ENCODE data around the gene CTTNBP2NL.
A peak's percentile ranks its signal among the peaks of the same experiment; 100 is the strongest.

The CTTNBP2NL gene

DNA sequence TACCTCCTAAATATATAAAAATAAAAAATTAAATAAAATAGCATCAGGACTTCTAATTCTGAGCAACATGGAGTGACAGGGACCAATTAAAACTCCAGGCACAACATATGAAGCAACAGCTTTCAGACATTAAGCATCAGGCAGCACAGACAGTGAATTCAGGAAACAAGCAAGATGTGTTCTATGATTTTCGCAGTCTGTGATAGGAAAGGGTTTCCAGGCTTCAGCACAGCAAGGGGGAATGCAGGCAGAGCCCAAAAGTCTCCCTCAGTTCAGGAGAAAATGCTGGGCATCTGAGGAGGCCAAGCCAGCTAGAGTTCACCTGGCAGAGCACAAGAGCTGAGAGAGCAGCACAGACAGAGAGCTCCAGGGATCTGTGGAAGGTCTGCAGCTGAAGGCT is 22.2 kb upstream of the CTTNBP2NL start:
- no peak overlapping the region for H3K4me3 ChIP-seq (ENCODE audit: low read length)
- TF ChIP-seq, protein P1, sequence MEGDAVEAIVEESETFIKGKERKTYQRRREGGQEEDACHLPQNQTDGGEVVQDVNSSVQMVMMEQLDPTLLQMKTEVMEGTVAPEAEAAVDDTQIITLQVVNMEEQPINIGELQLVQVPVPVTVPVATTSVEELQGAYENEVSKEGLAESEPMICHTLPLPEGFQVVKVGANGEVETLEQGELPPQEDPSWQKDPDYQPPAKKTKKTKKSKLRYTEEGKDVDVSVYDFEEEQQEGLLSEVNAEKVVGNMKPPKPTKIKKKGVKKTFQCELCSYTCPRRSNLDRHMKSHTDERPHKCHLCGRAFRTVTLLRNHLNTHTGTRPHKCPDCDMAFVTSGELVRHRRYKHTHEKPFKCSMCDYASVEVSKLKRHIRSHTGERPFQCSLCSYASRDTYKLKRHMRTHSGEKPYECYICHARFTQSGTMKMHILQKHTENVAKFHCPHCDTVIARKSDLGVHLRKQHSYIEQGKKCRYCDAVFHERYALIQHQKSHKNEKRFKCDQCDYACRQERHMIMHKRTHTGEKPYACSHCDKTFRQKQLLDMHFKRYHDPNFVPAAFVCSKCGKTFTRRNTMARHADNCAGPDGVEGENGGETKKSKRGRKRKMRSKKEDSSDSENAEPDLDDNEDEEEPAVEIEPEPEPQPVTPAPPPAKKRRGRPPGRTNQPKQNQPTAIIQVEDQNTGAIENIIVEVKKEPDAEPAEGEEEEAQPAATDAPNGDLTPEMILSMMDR (IDR thresholded peaks at IDR 0.05; ENCODE audit: insufficient read depth, low read depth, low read length, missing control alignments) = no peak
- DNase-seq (ENCODE audit: low read depth) = no peak

DNA sequence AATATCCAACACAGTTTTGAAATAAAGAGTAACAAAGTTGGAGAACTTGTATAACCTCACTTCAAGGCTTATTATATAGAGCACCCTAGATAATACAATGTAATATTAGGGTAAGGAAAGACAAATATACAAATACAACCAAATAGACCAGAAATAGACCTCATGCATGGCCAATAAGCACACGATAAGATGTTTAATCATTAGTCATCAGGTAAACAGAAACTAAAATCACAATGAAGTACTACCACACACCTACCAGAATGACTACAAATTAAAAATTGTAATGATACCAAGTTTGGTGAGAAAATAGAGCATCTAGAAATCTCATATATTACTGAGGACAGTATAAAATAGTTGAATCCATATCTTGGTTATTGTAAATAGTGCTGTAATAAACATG is 20.3 kb upstream of the CTTNBP2NL start:
- DNase-seq (ENCODE audit: low read depth) = peak; percentile 24
- TF ChIP-seq, protein P1 (IDR thresholded peaks at IDR 0.05; ENCODE audit: insufficient read depth, low read depth, low read length, missing control alignments) = no peak
- no peak overlapping the region for H3K4me3 ChIP-seq (ENCODE audit: low read length)

DNA sequence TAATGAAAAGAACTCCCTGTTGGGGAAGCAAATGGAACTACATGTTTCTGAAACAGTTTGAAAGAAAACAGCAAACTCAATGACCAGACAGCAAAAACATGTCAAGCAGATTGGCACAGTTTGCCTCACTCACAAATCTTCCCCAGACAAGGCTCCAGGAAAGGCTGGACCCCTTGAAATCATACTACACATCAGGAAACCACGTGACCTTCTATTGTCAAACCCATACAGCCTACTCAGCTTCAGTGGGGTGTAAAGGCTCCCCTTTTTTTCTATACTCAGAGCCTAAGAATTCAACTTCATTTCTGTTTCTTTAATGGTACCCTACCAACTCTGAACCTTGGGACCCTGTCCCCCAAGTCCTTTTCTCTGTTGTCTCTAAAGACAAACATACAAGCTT is 15.7 kb upstream of the CTTNBP2NL start:
- TF ChIP-seq, protein P1 (IDR thresholded peaks at IDR 0.05; ENCODE audit: insufficient read depth, low read depth, low read length, missing control alignments) = no peak
- H3K4me3 ChIP-seq (ENCODE audit: low read length) = no peak overlapping the region
- DNase-seq (ENCODE audit: low read depth) = no peak

DNA sequence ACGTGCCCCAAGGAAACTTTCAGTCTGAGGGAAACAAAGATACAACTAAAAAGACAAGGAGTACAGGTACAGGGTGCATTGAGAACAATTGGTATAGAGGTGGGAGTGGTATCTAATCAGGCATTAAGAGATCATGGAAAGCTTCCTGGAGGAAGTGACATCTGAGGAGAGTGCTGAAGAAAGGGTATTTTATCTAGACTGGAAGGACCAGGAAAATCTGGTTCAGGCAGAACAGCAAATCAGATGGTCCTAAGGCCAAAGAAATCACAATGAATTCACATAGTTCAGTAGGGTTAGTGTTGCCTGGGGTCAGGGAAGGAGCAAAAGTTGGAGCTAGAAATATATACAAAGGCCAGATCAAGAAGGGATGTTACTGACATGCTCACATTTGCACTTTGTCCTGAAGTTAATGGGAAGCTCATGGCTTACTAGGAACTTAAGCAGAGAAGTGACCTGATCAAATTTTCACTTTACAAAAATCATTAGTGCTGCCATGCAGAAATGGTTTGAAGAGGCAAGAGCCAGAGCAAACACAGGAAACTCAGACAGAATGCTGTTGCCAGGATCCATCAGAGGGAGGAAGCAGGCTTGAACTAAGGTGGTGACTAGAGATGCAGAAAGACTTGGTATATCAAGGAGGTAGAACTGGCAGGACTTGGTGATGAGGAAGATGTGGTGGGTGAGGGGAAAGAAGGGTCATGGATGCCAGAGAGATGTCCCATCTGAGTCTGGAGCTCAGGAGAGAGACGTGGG is 14.5 kb upstream of the CTTNBP2NL start:
- H3K4me3 ChIP-seq (ENCODE audit: low read length) = no peak overlapping the region
- TF ChIP-seq, protein P1 (IDR thresholded peaks at IDR 0.05; ENCODE audit: insufficient read depth, low read depth, low read length, missing control alignments) = no peak
- DNase-seq (ENCODE audit: low read depth) = no peak

DNA sequence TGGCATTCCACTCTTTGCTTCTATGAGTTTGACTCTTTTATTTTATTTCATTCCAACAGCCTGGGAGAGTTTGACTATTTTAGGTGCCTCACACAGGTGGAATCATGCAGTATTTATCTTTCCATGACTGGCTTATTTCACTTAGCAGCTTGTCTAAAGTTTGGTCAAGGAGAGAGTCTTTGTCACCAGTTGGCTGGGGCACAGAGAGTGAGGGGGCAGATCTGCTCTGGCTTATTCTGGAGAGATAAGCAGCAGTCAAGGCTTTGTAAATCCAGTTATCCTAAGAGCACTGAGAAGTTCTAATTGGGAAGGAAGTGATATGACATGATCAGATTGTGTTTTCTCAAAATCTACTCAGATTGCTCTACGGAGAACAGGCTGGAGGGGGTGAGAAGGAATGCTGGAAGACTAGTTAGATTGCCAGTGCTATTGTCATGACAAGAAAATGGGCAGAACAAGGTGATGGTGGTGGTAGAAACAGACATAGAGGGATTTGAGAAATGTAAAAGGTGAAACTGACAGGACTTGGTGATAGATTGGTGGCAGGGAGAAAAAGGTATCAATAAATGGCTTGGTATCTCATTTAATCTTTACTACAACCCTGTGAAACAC is 12.1 kb upstream of the CTTNBP2NL start:
- no peak overlapping the region for H3K4me3 ChIP-seq (ENCODE audit: low read length)
- DNase-seq (ENCODE audit: low read depth) = no peak
- TF ChIP-seq, protein P1 (IDR thresholded peaks at IDR 0.05; ENCODE audit: insufficient read depth, low read depth, low read length, missing control alignments) = no peak

DNA sequence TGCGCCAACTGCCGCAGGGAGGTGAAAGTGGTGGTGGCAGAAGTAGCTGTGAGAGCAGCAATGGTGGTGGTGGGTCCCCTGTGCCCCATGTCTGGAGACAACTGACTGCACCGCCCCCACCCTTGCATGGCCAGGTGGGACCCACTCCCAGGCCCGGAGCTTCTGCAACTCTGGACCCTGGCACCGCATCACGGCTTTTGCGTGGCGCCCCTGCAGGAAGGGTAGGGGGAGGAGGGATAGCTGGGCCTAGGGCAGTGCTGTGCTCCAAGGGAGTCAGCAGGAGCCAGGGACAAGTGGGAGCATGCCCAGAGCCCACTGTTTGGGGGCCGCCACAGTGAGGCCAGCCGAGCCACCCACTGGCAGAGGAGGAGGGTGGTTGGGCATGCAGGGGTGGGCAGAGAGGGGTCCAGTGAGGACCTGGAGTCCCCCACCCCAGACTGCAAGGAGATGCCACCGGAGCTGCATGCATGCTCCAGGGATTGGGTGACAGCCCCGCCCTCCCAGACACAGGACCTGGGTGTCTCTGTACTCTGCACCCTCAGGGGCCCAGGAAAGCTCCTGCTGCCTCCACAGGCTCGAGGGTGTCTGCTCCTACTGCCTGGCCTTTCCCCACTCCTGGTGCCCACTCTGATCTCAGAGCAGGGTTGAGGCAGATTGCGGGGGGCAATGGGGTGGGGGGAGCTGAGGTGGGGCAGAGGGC is 9.8 kb upstream of the CTTNBP2NL start:
- DNase-seq (ENCODE audit: low read depth) = no peak
- no peak overlapping the region for H3K4me3 ChIP-seq (ENCODE audit: low read length)
- TF ChIP-seq, protein P1 (IDR thresholded peaks at IDR 0.05; ENCODE audit: insufficient read depth, low read depth, low read length, missing control alignments) = no peak

Measured in epithelial cell of esophagus (primary cell).